HCT116 (cell line): Measurements from ENCODE around the gene HLA-F. TPM values are rescaled to one million over a fixed set of nuclear protein-coding genes. Genes with fewer than 3 reads are reported as not detected.

ENCODE experiments used
- ATAC-seq: fragments of 200-7000 bp; cut with Tn5 transposase; 2 replicates; pipeline ENCODE4 v1.9.1; 2020; ENCODE audit warnings: mild to moderate bottlenecking, moderate library complexity
- BruUV-seq: library from RNA; stranded (reverse); fragments of 400-500 nt; replicated peaks from 2 replicates; lab custom pipeline; 2021; lab: Mats Ljungman, UMichigan
- CTCF ChIA-PET: fragments of 300-600 bp; sonication (Branson Sonifier 250); formaldehyde crosslinking; loops from one replicate; lab custom pipeline; 2021; ENCODE audit warnings: antibody characterized with exemption; lab: Charles Lee
- POLR2A ChIA-PET: fragments of 300-600, 350-600 bp; sonication (Branson Sonifier 250); formaldehyde crosslinking; loops from one replicate; lab custom pipeline; 2021; ENCODE audit warnings: antibody characterized with exemption; lab: Charles Lee
- RAD21 ChIA-PET, 2 experiments: fragments of 300-600 bp; sonication (Branson Sonifier 250); formaldehyde crosslinking; loops; one replicate each; lab custom pipeline; 2023; ENCODE audit warnings: low total read pairs in 2 of 2; ENCODE audit not compliant: uncharacterized antibody in 2 of 2, unreplicated experiment in 2 of 2, low non-redundant PET in 1 of 2; lab: Charles Lee
- DNase-seq: peaks from one replicate; pipeline ENCODE4 v3.0.0-alpha.2; 2010; ENCODE audit warnings: low read depth, low spot score
- H2AFZ ChIP-seq: fragments of 200-600 bp; shearing (Covaris generic), sonication (generic); 2 replicates; pipeline ENCODE4 v1.6.1; 2017; ENCODE audit warnings: low read depth, mixed run types, mixed read lengths, antibody characterized with exemption, low read length; ENCODE audit not compliant: poor library complexity, severe bottlenecking
- H3K27ac ChIP-seq: 2 replicates; pipeline ENCODE4 v1.5.1; 2012; ENCODE audit warnings: low read depth, low read length
- H3K27me3 ChIP-seq: fragments of 200-600 bp; sonication (generic); 2 replicates; pipeline ENCODE4 v1.6.1; 2016; ENCODE audit warnings: mixed run types, low read length, mixed read lengths; ENCODE audit not compliant: insufficient read depth
- H3K36me3 ChIP-seq, 2 experiments: fragments of 200-500 bp in 1 of 2; fragments of 200-600 bp in 1 of 2; sonication (Bioruptor generic) in 1 of 2; sonication (generic) in 1 of 2; 2 replicates each; pipeline versions ENCODE4 v1.5.1 to v1.6.1; 2014 to 2016; ENCODE audit warnings: low read length in 2 of 2, inconsistent platforms in 1 of 2, mixed read lengths in 1 of 2, mixed run types in 1 of 2; ENCODE audit not compliant: insufficient read depth in 2 of 2, control insufficient read depth in 1 of 2
- H3K4me1 ChIP-seq, 2 experiments: fragments of 200-600 bp in 1 of 2; sonication (generic) in 1 of 2; 2 replicates each; pipeline versions ENCODE4 v1.5.1 to v1.6.1; 2012 to 2017; ENCODE audit warnings: low read length in 2 of 2, inconsistent platforms in 1 of 2, mild to moderate bottlenecking in 1 of 2, mixed read lengths in 1 of 2, mixed run types in 1 of 2, moderate library complexity in 1 of 2; ENCODE audit not compliant: insufficient read depth in 2 of 2, control insufficient read depth in 1 of 2
- H3K4me2 ChIP-seq: fragments of 200-600 bp; sonication (generic); 2 replicates; pipeline ENCODE4 v1.6.1; 2017; ENCODE audit warnings: mixed run types, low read length, mixed read lengths
- H3K4me3 ChIP-seq, 2 experiments: fragments of 200-600 bp in 1 of 2; sonication (generic) in 1 of 2; replicated peaks in 1 of 2; 2 replicates each; pipeline ENCODE4 v1.5.1; 2011 to 2016; ENCODE audit warnings: low read length in 2 of 2, control low read depth in 1 of 2, low read depth in 1 of 2, mild to moderate bottlenecking in 1 of 2, mixed read lengths in 1 of 2, mixed run types in 1 of 2
- H3K79me2 ChIP-seq: fragments of 200-600 bp; sonication (generic); 2 replicates; pipeline ENCODE4 v1.6.1; 2017; ENCODE audit warnings: mild to moderate bottlenecking, mixed run types, low read length, moderate library complexity, mixed read lengths; ENCODE audit not compliant: insufficient read depth
- H3K9ac ChIP-seq: fragments of 200-600 bp; sonication (generic); 2 replicates; pipeline ENCODE4 v1.6.1; 2016; ENCODE audit warnings: low read length, mixed read lengths
- H3K9me2 ChIP-seq: fragments of 200-600 bp; sonication (generic), shearing (Covaris generic); 2 replicates; pipeline ENCODE4 v1.6.1; 2017; ENCODE audit warnings: mixed run types, mild to moderate bottlenecking, moderate library complexity; ENCODE audit not compliant: insufficient read depth
- H3K9me3 ChIP-seq, 2 experiments: fragments of 200-500 bp in 1 of 2; fragments of 200-600 bp in 1 of 2; sonication (Bioruptor generic) in 1 of 2; sonication (generic) in 1 of 2; 2 replicates each; pipeline ENCODE4 v1.6.1; 2014 to 2017; ENCODE audit warnings: low read length in 2 of 2, mixed read lengths in 2 of 2, inconsistent platforms in 1 of 2, low read depth in 1 of 2, mild to moderate bottlenecking in 1 of 2, mixed run types in 1 of 2, moderate library complexity in 1 of 2; ENCODE audit not compliant: control insufficient read depth in 1 of 2, insufficient read depth in 1 of 2
- H4K20me1 ChIP-seq: fragments of 200-600 bp; sonication (generic), shearing (Covaris generic); 2 replicates; pipeline ENCODE4 v1.6.1; 2017; ENCODE audit warnings: mixed run types, mild to moderate bottlenecking, moderate library complexity; ENCODE audit not compliant: insufficient read depth
- EZH2phosphoT487 ChIP-seq: fragments of 200-600 bp; IDR thresholded peaks from 2 replicates; pipeline ENCODE4 v1.6.1; 2018; ENCODE audit warnings: antibody characterized with exemption, borderline replicate concordance
- FOSL1 ChIP-seq: IDR thresholded peaks from 2 replicates; pipeline ENCODE4 v1.6.1; 2012; ENCODE audit warnings: low read depth
- JUND ChIP-seq: IDR thresholded peaks from 2 replicates; pipeline ENCODE4 v1.6.1; 2012
- POLR2A ChIP-seq: IDR thresholded peaks from 2 replicates; pipeline ENCODE4 v1.7.0; 2011; ENCODE audit warnings: borderline replicate concordance; ENCODE audit not compliant: insufficient read depth, insufficient read length; ENCODE audit errors: extremely low read depth
- POLR2AphosphoS5 ChIP-seq: IDR thresholded peaks from 2 replicates; pipeline ENCODE4 v1.6.1; 2011; ENCODE audit warnings: mild to moderate bottlenecking, low read depth, low read length, moderate library complexity
- SRF ChIP-seq: IDR thresholded peaks from 2 replicates; pipeline ENCODE4 v1.6.1; 2012; ENCODE audit warnings: low read depth
- YY1 ChIP-seq: IDR thresholded peaks from 2 replicates; pipeline ENCODE4 v1.6.1; 2011; ENCODE audit warnings: low read length, low read depth, moderate library complexity, mild to moderate bottlenecking; ENCODE audit not compliant: insufficient replicate concordance; ENCODE audit errors: extremely low read depth
- ZFX ChIP-seq: fragments of 450-650 bp; IDR thresholded peaks from 2 replicates; pipeline ENCODE4 v1.6.1; 2017
- intact Hi-C: fragments of 100-400 bp; cut with micrococcal nuclease; formaldehyde crosslinking; loops from 2 replicates; pipeline ENCODE4 v1.10.0; 2022
- total RNA-seq: library from RNA; stranded (reverse); gene quantifications from one replicate; pipeline ENCODE4 v1.2.1, GENCODE V29; 2021; ENCODE audit not compliant: unreplicated experiment
- TF ChIP-seq, protein P1 (sequence below): IDR thresholded peaks from 2 replicates; pipeline ENCODE4 v1.6.1; 2012; ENCODE audit warnings: low read depth
- TF ChIP-seq, protein P2 (sequence below): IDR thresholded peaks from 2 replicates; pipeline ENCODE4 v1.6.1; 2011; ENCODE audit warnings: mild to moderate bottlenecking, low read length, moderate library complexity; ENCODE audit not compliant: insufficient replicate concordance; ENCODE audit errors: extremely low read depth
- TF ChIP-seq, protein P3 (sequence below), 3 experiments: fragments of 200-600 bp in 1 of 3; sonication (generic) in 1 of 3; IDR thresholded peaks in 2 of 3; conservative IDR thresholded peaks in 1 of 3; 2 replicates each; pipeline ENCODE4 v1.5.1; 2012 to 2017; ENCODE audit warnings: low read depth in 2 of 3, low read length in 2 of 3, antibody characterized with exemption in 1 of 3, borderline replicate concordance in 1 of 3, control low read depth in 1 of 3, mild to moderate bottlenecking in 1 of 3, mixed read lengths in 1 of 3, mixed run types in 1 of 3, moderate library complexity in 1 of 3; ENCODE audit not compliant: insufficient read depth in 1 of 3
- TF ChIP-seq, protein P4 (sequence below): IDR thresholded peaks from 2 replicates; pipeline ENCODE4 v1.6.1; 2012

HLA-F gene
- total RNA-seq, 1 experiment from 2014 or later = 24.6 TPM

DNA sequence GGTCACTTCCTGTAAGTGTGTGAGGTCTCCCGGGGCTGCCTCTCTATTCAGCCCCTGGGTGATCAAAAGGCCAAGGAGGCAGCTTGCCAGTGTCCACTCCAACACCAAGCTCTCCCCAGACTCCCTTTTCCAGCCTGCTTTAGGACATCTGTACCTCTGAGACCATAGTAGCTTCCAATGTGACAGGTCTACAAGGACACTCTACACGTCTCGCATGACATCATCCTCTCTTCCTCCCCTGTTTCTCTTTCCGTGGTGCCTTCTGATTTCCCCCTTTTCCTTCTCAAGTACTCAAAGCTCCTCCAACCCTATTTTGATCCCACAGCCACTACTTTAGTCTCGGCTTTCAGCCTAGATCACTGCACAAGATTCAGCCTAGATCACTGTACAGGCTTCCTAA is 26.4 kb downstream of the HLA-F start:
- no peak overlapping the region for H2AFZ ChIP-seq
- no TSS peak for BruUV-seq
- ChIA-PET POLR2A (interaction anchor here (1.8 kb wide), 1 partner anchor 9 kb away, joined by 12 read pairs; no protein-coding TSS in a partner anchor), RAD21 (no interaction called here), CTCF (interaction anchor here (1.1 to 2.3 kb wide), 4 partner anchors 8 to 102 kb away, joined by 3 to 17 read pairs (median 6); no protein-coding TSS in a partner anchor)
- intact Hi-C loops = loop anchor here (5.0 kb wide), 1 partner anchor 42 kb away; no protein-coding TSS in a partner anchor
- no peaks in the 10 kb centered on the region for H4K20me1 ChIP-seq
- no peaks in the 10 kb centered on the region for H3K27me3 ChIP-seq
- H3K27ac ChIP-seq = no peak overlapping the region
- peaks cover 3 to 32% of the 10 kb centered on the region in 2 experiments; a peak in 3 of 4 replicates for H3K4me1 ChIP-seq
- TF ChIP-seq, protein P1, sequence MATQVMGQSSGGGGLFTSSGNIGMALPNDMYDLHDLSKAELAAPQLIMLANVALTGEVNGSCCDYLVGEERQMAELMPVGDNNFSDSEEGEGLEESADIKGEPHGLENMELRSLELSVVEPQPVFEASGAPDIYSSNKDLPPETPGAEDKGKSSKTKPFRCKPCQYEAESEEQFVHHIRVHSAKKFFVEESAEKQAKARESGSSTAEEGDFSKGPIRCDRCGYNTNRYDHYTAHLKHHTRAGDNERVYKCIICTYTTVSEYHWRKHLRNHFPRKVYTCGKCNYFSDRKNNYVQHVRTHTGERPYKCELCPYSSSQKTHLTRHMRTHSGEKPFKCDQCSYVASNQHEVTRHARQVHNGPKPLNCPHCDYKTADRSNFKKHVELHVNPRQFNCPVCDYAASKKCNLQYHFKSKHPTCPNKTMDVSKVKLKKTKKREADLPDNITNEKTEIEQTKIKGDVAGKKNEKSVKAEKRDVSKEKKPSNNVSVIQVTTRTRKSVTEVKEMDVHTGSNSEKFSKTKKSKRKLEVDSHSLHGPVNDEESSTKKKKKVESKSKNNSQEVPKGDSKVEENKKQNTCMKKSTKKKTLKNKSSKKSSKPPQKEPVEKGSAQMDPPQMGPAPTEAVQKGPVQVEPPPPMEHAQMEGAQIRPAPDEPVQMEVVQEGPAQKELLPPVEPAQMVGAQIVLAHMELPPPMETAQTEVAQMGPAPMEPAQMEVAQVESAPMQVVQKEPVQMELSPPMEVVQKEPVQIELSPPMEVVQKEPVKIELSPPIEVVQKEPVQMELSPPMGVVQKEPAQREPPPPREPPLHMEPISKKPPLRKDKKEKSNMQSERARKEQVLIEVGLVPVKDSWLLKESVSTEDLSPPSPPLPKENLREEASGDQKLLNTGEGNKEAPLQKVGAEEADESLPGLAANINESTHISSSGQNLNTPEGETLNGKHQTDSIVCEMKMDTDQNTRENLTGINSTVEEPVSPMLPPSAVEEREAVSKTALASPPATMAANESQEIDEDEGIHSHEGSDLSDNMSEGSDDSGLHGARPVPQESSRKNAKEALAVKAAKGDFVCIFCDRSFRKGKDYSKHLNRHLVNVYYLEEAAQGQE = no peak
- no peak for TF ChIP-seq EZH2phosphoT487
- no peak for TF ChIP-seq POLR2AphosphoS5
- no peak for TF ChIP-seq YY1
- TF ChIP-seq, protein P2, sequence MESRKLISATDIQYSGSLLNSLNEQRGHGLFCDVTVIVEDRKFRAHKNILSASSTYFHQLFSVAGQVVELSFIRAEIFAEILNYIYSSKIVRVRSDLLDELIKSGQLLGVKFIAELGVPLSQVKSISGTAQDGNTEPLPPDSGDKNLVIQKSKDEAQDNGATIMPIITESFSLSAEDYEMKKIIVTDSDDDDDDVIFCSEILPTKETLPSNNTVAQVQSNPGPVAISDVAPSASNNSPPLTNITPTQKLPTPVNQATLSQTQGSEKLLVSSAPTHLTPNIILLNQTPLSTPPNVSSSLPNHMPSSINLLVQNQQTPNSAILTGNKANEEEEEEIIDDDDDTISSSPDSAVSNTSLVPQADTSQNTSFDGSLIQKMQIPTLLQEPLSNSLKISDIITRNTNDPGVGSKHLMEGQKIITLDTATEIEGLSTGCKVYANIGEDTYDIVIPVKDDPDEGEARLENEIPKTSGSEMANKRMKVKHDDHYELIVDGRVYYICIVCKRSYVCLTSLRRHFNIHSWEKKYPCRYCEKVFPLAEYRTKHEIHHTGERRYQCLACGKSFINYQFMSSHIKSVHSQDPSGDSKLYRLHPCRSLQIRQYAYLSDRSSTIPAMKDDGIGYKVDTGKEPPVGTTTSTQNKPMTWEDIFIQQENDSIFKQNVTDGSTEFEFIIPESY = no peak
- TF ChIP-seq FOSL1 = no peak
- TF ChIP-seq SRF = no peak
- TF ChIP-seq ZFX = no peak
- no peak for TF ChIP-seq POLR2A
- TF ChIP-seq, protein P3, sequence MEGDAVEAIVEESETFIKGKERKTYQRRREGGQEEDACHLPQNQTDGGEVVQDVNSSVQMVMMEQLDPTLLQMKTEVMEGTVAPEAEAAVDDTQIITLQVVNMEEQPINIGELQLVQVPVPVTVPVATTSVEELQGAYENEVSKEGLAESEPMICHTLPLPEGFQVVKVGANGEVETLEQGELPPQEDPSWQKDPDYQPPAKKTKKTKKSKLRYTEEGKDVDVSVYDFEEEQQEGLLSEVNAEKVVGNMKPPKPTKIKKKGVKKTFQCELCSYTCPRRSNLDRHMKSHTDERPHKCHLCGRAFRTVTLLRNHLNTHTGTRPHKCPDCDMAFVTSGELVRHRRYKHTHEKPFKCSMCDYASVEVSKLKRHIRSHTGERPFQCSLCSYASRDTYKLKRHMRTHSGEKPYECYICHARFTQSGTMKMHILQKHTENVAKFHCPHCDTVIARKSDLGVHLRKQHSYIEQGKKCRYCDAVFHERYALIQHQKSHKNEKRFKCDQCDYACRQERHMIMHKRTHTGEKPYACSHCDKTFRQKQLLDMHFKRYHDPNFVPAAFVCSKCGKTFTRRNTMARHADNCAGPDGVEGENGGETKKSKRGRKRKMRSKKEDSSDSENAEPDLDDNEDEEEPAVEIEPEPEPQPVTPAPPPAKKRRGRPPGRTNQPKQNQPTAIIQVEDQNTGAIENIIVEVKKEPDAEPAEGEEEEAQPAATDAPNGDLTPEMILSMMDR (IDR thresholded peaks at IDR 0.05 in 2 of 3, conservative IDR thresholded peaks at IDR 0.05 in 1 of 3; ENCODE audit: borderline replicate concordance in 1 of 3, insufficient read depth in 1 of 3, low read depth in 2 of 3, low read length in 2 of 3) = no peak
- TF ChIP-seq, protein P4, sequence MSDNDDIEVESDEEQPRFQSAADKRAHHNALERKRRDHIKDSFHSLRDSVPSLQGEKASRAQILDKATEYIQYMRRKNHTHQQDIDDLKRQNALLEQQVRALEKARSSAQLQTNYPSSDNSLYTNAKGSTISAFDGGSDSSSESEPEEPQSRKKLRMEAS = no peak
- no peak for TF ChIP-seq JUND
- H3K9me2 ChIP-seq = no peaks in the 10 kb centered on the region
- DNase-seq (no peak), ATAC-seq (no peak)
- H3K36me3 ChIP-seq = no peaks in the 10 kb centered on the region
- H3K79me2 ChIP-seq = no peaks in the 10 kb centered on the region; the same call in 1 of the 2 replicates
- no peak overlapping the region for H3K9ac ChIP-seq
- peak overlapping the region in 1 of 2 experiments; percentile 87; a peak in 1 of 4 replicates for H3K4me3 ChIP-seq
- H3K4me2 ChIP-seq = peak overlapping the region; percentile 97
- no peaks in the 10 kb centered on the region for H3K9me3 ChIP-seq
